HL-60 (cell line): ENCODE measurements around the gene IGFL2.

ENCODE experiments used
- DNase-seq, 2 experiments: peaks; one replicate each; pipeline ENCODE4 v3.0.0-alpha.2; 2010 to 2020; ENCODE audit warnings: low read depth in 1 of 2, low spot score in 1 of 2
- H3K27ac ChIP-seq: fragments of 250-450 bp; sonication (Bioruptor Pico); replicated peaks from 2 replicates; pipeline ENCODE4 v1.5.1; 2020; ENCODE audit warnings: mild to moderate bottlenecking, moderate library complexity
- H3K27me3 ChIP-seq: fragments of 250-450 bp; sonication (Bioruptor Pico); 2 replicates; pipeline ENCODE4 v1.5.1; 2021; ENCODE audit warnings: mild to moderate bottlenecking, moderate library complexity; ENCODE audit not compliant: insufficient read depth, poor library complexity, severe bottlenecking
- H3K4me3 ChIP-seq: replicated peaks from 2 replicates; pipeline ENCODE4 v1.5.1; 2011; ENCODE audit warnings: mild to moderate bottlenecking, control low read depth, low read length; ENCODE audit not compliant: insufficient read depth
- CTCF ChIP-seq: IDR thresholded peaks from one replicate; pipeline ENCODE4 v1.5.1; 2011; ENCODE audit warnings: low read length, control low read depth, inconsistent platforms; ENCODE audit not compliant: insufficient read depth
- GABPA ChIP-seq: IDR thresholded peaks from 2 replicates; pipeline ENCODE4 v1.6.1; 2012; ENCODE audit warnings: low read depth
- POLR2AphosphoS5 ChIP-seq: IDR thresholded peaks from 2 replicates; pipeline ENCODE4 v1.6.1; 2012; ENCODE audit warnings: low read depth
- REST ChIP-seq: IDR thresholded peaks from 2 replicates; pipeline ENCODE4 v1.6.1; 2012; ENCODE audit warnings: low read depth; ENCODE audit not compliant: insufficient replicate concordance
- SPI1 ChIP-seq: IDR thresholded peaks from 2 replicates; pipeline ENCODE4 v1.6.1; 2012; ENCODE audit warnings: low read depth, mild to moderate bottlenecking, borderline replicate concordance

Gene IGFL2

GRCh38 chr19:46133101-46133627 is 14.9 kb upstream of the IGFL2 start:
- TF ChIP-seq POLR2AphosphoS5 (no peak), GABPA (no peak), SPI1 (peak; percentile 1; the same call in 1 of the 2 replicates), REST (no peak), CTCF (no peak)
- H3K27ac ChIP-seq: no peak overlapping the region
- H3K4me3 ChIP-seq: no peak overlapping the region
- peaks cover 19% of the 10 kb centered on the region for H3K27me3 ChIP-seq
- DNase-seq: no peak

- TF ChIP-seq SPI1 (no peak), GABPA (no peak), POLR2AphosphoS5 (no peak), REST (no peak), CTCF (no peak)
- H3K27ac ChIP-seq: no peak overlapping the region
- H3K27me3 ChIP-seq: peaks cover 19% of the 10 kb centered on the region
- no peak overlapping the region for H3K4me3 ChIP-seq
- no peak for DNase-seq
Observed at GRCh38 chr19:46133777-46134241, 14.2 kb upstream of the IGFL2 start.

DNA sequence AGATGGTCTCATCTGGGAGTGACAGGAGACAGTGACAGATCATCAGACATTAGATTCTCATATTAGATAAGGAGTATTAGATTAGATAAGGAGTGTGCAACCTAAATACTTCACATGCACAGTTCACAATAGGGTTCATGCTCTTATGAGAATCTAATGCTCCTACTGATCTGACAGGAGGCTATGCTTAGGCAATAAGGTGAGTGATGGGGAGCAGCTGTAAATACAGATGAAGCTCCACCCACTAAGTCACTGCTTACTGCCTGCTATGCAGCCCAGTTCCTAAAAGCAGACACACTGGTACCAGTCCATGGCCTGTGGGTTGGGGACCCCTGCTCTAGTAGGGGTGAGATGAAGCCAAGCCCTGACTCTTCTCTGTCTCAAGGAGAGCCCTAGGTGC is 13.5 kb upstream of the IGFL2 start:
- Histone ChIP-seq H3K4me3 (no peak overlapping the region), H3K27me3 (peaks cover 15% of the 10 kb centered on the region), H3K27ac (no peak overlapping the region)
- no peak for TF ChIP-seq SPI1
- TF ChIP-seq CTCF: no peak
- TF ChIP-seq REST: no peak
- no peak for TF ChIP-seq POLR2AphosphoS5
- no peak for TF ChIP-seq GABPA
- no peak for DNase-seq
